G401 (cell line): ENCODE results near the gene ADAMTS17. TPM values are rescaled to one million over a fixed set of nuclear protein-coding genes. Genes with fewer than 3 reads are reported as not detected.

Experiments used
- DNase-seq: peaks from one replicate; pipeline ENCODE4 v3.0.0-alpha.2; 2015; ENCODE audit warnings: low spot score
- in situ Hi-C: cut with HindIII; loops from 2 replicates; pipeline ENCODE4 v1.10.0; 2016; ENCODE audit warnings: low sequenced_read_pairs, mixed read lengths
- total RNA-seq: library from RNA; depleted of rRNA; stranded (reverse); fragments of >200 nt; shearing (Covaris generic); gene quantifications from 2 replicates; pipeline ENCODE4 v1.2.3, GENCODE V29; 2014

Gene ADAMTS17
- total RNA-seq, 1 experiment from 2014 or later = 1.3 TPM

DNA sequence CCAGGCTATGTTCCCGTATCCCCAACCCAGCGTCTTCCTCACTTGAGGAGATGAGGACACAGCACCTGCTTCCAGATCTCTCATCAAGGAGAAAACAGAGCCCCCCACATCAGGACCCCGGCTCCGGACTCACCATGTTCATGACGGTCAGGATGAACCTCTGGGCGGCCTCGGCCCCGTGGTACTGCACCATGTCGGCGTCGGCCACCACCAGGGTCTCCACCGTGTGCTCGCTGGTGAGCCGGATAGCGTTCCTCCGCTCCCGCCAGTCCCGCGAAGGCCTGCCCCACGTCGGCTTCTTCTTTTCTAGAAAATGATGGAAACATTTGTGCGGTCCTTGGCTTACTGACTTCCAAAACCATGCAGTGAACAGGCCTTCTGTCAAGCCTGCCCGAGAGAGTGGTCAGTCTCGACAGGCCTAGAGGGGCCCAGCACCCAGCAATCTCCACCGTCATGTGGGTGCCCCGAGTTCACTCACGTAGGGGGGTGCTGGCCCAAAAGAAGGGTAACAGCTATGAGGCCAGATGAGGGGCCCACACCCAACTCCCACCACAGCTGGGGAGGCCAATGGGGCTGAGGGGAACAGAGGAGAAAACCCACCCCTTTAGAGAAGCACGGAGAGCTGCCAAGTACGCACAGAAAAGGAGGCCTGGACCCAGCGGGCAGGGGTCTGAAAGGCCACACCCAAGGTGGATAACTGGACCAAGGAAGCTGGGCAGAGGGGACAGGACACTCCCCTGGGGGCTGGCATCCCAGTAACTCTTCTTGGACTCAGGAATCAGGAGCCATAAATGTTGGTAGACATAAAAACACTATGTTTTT, 60.5 kb downstream of the ADAMTS17 start:
- in situ Hi-C loops = no loop called here
- DNase-seq = no peak

DNA sequence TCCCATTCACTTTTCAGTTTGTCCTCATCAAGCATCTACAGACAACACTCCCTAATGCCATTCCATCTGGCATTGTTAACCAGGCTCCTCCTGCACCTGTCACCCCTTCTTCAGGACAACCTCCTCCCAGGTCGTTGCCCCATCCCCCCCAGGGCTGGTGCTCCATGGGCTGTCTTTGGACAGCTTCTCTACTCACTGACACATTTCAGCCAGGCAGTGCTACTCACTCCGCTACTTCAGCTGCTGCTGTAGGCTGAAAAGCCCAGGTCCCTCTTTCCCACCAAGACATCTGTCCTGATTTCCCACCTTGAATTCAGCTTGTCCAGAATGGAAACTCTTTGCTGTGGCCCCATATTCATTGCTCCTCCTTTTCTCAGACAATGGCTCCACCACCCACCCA, 61.9 kb downstream of the ADAMTS17 start:
- in situ Hi-C loops = no loop called here
- no peak for DNase-seq

DNA sequence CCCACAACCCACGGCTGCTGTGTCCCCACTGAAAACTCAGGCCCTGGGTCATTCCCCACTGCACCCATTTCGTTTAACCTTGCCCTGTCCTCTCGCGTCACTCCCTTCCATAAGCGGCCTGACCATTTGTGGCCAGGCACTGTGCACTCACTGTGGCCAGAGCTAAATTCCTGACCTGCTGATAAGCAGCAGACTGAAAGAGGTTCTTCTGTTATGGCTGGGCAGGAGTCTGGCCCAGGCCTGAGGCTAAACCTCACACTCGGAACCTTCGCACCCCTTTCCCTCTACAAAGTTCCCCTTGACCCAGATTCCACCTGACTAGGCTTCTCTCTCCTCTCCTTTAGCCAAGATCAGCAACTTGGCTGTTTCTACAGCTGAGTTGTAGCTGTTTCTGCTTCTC, 62.3 kb downstream of the ADAMTS17 start:
- in situ Hi-C loops = no loop called here
- no peak for DNase-seq

DNA sequence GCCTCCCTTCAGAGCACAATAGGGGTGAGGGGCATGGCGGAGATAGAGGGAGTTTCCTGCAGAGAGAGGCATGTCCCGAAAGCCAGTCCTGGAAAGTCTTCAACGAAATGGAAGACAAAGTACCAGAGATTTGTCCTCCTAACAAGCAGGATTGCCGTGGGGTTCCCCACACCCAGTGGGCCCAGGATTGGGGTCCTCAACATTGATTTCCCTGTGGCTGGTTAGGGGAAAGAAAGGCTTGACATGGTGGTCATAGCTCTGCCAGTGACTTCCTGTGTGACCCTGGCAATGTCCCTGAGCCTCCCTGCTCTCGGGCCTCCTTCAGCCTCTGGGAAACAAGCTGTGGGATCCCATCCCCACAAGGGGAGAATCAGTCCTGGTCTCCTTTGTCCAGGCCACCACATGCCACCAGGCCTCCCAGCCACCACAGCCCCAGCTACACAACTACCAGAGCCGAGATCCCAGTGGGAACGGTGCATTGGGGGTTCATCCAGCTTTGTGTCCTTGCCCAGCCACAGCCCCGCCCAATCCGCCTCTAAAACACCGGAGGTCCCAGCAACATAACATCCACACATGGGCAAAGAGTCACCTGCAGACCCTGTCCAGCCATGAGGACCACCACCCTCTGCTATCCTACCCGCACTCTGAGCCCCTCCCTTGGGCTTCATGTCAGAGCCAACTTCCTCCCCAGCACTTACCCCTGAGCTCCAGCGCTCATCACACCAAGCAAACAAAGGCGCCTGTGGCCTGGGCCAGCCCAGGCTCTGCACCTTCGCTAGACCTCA, 63.0 kb downstream of the ADAMTS17 start:
- in situ Hi-C loops = no loop called here

DNA sequence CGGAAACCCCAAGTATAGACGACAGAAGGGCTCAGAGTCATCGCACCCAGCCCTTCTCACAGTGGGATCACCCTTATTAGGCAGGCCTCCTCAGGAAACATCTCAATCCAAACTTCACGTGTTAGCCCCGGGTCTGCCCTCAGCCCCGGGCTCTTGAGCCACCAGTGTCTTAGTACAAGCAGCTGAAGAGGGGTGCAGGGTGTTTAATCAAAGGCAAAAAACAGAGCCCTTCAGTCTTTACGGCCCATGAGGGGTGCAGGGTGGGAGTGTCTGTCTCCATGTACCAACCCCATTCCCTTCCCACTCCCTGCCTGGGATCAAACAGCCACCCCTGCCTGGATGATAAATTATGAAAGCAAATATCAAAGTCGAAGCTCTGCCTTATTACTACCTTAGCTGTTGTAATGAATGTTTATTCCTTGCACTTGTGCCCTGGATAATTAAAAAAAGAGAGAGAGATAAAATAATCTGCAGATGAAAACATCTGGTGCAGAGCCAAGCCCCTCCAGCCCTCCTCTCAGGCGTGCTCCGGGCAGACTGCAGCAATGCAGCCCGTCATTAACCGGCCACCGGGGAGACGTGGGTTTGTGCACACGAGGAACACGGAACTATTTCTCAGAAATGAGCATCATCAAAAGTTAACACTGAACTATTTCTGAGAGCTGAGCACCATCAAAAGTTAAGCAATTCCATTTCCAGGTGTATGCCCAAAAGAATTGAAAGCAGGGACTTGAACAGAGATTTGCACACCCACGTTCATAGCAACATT, 64.5 kb downstream of the ADAMTS17 start:
- DNase-seq = no peak
- in situ Hi-C loops = no loop called here

More for the DNA sequence above, 63.0 kb downstream of the ADAMTS17 start:
- DNase-seq = no peak

DNA sequence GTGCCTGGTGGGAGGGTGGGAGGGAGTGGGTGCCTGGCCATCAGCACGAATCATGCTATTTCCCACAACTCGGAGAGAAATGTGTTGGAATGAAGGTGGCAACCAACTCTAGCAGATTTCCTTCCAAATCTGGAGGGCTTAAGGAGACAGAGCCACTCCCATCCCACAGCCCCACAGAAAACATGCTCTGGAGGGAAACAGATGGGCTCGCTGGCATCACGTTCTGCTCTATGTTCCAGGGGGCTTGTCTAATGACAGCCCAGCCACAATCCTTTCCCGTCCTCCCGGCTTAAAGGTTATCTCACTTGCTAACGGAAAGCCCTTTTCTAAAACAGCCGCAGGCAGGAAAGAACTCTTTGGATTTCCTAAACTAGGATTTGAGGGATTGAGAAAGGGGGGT, 65.3 kb downstream of the ADAMTS17 start:
- DNase-seq = no peak
- in situ Hi-C loops = no loop called here

DNA sequence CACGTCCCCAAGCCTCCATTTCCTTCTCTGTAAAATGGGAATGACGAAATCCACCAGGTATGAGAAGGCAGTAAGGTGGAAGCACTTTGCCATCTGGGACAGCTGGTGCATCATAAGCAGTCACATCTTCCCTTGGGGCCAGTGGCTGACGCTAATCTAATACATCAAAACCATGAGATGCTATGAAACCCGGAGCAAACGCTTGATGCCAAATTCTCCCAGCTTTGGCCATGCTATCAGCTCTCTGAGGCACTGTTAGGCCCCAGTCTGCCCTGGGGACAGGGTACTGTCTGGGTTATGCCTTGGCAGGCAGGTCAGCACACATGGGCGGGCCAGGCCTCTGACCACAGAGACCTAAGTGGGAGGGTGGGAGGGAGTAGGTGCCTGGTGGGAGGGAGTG, 66.1 kb downstream of the ADAMTS17 start:
- DNase-seq = no peak
- in situ Hi-C loops = no loop called here

DNA sequence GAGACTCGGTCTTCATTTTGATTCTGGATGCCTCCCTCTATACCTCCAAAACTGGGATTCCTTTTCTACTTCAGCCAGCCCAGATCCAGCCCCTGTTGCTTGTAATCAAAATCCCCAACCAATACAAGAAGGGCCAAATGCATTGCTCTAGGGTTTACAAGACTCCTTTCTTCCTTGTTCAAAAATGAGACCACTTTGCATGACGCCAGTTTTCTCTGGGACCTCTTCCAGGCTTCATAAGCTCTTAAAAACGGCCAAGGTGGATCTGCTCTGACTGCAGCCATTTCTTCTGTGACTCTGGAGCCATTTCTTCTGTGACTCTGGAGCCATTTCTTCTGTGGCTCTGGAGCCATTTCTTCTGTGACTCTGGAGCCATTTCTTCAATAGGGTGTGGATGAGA, 71.9 kb downstream of the ADAMTS17 start:
- no peak for DNase-seq
- in situ Hi-C loops = no loop called here

DNA sequence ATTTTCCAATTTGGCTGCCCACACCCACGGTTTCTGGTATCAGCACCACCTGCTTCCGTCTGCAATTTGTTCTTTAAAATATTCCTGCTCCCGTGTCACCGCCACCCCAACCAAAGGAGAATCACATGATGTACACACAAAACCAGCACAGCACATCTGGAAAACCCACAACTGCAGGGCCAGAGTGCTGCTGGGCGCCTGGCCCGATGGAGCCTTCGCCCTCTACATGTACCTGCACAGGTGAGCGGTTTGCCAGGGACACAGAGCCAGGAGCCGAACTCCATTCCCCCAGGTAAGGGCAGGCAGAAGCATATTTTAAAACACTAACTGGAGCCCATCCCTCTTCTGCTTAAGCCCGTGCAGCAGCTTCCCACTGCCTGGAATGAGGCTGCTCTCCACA, 75.6 kb downstream of the ADAMTS17 start:
- no peak for DNase-seq
- in situ Hi-C loops = no loop called here

DNA sequence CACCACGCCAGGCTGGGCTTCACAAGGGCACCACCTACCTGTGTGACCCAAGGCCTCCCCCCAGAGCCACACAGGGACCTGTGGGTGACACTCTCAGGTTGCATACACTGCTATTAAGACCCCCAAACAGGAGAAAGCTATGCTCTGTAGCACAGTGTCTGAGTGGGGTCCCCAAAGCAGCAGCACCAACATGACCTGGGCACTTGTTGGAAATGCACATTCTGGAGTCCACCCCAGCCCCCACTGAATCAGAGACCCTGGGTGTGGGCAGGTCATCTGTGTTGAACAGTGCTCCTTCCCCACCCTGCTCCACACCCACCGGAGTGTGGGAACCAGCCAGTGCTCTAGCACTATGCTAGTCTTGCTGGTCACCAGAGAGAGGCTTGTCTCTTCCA, 76.1 kb downstream of the ADAMTS17 start:
- DNase-seq = no peak
- in situ Hi-C loops = no loop called here

DNA sequence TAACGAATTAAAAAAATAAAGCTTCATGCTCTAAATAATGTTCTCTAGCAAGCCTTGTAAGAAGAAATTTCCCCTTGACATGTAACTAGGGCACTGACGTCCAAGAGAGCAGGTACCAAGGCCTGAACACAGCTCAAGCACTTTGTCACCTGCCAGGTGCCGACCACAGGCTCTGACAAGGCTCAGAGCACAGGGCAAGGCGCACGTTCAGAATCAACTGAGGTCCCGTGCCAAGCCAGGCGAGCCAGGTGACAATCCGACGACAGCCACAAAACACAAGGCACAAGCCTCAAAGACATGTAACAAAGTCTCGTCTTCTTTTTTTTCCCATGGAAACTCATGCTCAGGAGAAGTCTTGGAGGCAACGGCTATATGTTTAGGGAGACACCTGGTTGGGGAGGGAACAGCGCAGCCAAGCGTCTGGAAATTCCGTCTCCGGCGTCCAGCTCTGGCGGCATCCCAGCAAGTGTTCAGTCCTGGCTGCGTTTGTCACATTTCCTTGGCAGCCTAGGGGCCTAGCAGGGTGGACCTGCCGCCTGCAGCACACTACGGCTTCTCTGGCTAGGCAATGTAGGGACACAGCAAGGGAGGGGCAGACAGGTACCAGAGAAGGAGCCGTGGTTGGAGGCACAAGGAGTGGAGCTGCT, 76.7 kb downstream of the ADAMTS17 start:
- in situ Hi-C loops = no loop called here
- DNase-seq = peak; percentile 1

DNA sequence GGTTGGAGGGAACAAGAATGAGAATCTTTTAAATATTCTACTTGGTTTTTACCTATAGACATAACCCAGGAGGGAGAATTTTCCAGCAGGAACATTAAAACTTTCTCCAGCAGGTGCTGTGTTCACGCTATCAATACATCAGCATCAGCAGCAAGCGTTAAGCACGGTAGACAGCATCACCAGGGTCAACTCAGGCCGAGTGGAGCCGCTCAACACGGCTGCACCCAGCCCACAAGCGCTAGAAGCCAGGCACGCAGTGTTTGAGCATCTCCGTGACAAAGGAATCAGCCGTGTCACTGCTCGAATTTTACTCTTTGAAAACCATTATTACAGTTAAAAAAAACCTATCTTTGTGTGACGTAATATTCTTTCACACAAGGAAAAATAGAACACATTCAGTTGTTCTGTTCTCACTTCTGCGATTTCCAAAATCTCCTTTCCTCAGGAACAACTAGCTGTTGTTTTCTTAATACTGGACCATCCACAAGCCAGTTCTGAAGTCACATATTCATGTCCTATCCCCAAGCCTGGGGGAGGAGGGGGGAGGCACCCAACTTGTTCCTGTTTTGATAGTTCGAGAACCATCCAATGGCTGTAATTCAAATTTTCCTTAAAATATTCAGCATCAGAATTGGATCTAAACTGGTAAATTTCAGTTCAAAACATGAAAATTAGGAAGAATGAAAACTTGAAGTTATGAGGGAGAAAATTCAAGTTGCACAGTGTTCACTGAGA, 77.9 kb downstream of the ADAMTS17 start:
- no peak for DNase-seq
- in situ Hi-C loops = no loop called here

DNA sequence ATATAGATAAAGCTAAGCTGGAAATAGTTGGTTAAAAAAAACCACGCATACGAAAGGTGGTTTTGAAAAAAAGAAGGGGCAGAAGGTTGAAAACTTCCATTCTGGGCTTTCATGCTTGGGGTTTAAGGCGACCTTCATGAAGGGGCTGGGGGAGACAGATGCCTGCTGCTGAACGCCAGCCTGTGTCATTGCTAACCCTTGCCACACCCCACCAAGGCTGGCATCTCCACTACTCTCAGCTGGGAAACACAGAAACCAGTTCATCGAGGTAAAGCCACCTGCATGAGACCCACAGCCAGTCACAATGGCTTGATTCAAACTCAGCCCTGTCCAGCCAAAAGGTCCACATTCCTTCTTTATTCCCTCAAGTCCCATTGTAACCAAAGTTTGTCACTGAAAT, 78.7 kb downstream of the ADAMTS17 start:
- no peak for DNase-seq
- in situ Hi-C loops = no loop called here

DNA sequence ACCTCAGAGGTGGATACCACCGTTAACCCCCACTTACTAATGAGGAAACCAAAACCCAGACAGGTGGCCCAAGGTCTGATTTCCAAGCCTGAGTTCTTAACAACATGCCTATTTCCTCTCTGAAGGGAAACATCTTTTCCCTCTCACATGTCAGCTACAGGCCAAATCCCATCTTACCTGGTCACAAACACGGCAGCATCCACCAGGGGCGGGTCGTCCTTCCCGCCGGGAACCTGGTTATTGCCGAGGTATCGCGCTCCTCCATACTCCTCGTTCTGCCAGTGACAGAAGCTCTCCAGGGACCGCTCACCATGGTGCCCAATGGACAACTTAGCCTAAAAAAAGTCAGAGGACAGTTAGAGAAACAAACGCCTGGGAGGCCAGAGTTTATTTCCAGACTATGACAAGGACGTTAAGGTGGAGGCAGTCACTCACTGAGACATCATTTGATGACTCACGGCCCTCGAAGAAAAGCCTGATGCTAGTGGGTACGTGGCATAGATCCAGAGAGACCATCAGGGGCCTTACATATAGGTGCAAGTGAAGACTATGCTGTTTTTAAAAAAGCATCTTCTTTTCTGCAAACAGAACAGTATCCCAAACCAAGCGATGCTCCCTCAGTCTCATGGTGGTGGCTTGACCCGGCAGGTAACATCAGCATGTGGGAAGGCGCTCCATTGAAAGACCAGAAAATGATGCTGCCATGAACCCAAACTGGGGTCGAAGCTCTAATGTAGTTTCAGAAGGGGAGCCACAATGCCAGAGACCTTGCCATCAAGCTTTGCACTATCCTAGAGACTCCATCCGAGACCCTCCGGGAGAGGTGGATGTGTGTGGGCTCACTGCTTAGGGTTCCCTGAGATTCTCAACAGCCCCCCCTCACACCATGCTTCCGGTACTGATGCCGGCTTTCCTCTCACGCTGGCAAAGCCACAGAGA, 80.2 kb downstream of the ADAMTS17 start:
- in situ Hi-C loops = no loop called here
- no peak for DNase-seq

DNA sequence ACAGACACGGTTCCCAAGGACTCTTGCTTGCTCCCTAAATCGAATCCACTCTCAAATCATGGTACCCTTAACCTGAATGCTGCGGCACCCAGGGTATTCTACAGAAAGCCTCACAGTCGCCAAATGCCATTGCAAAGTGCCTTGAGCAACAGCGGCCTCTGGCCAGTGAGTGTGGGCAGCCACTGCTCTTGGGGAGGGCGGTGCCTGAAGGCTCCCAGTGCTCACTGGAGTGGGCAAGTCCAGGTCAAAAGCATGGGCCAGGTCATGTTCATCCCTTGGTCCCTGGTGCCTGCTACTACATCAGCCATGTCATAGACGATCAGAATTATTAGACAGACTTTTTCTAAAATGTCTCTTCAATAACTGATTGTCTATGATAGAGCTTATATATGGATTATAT, 82.5 kb downstream of the ADAMTS17 start:
- no peak for DNase-seq
- in situ Hi-C loops = no loop called here

DNA sequence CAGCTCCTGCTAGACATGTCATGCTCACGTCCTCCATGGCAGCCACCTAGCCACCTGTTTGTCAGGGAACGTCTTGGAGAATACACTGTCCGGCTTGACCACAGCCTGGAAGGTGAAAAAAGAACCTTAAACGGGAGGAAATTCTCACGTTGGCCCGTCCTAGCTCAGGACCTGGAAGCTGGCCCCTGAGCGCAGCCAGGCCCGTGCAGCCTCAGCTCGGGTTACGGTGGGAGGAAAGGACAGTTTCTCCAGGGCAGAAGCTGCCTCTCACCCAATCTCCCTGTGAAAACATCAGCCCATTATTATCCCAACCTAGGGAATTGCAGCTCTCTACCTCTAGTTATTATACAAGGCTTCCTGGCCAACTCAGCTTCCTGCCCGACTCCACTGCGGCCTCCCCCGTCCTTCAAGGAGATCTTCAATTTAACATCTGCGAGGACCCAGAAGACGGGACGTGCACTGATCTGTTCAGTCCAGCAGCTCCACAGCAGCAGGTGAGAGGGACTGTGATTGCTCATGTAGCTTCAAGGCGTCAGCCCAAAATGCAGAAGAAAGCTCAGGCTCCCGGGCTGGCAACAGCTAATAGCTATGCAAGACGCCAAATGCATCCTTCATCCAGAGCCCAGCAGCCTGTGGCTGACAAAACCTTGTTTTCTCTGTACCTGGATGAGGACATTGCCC, 84.7 kb downstream of the ADAMTS17 start:
- in situ Hi-C loops = no loop called here
- no peak for DNase-seq
